PFSK-1 (cell line): ENCODE results near the gene MRPL1.

ENCODE experiments used
- POLR2AphosphoS5 ChIP-seq: IDR thresholded peaks from 2 replicates; pipeline ENCODE4 v1.6.1; 2012; ENCODE audit warnings: low read depth, mild to moderate bottlenecking, control low read depth, low read length, moderate library complexity
- SIN3A ChIP-seq: IDR thresholded peaks from 2 replicates; pipeline ENCODE4 v1.6.1; 2012; ENCODE audit warnings: mild to moderate bottlenecking, low read length, moderate library complexity, borderline replicate concordance; ENCODE audit not compliant: insufficient read depth

DNA sequence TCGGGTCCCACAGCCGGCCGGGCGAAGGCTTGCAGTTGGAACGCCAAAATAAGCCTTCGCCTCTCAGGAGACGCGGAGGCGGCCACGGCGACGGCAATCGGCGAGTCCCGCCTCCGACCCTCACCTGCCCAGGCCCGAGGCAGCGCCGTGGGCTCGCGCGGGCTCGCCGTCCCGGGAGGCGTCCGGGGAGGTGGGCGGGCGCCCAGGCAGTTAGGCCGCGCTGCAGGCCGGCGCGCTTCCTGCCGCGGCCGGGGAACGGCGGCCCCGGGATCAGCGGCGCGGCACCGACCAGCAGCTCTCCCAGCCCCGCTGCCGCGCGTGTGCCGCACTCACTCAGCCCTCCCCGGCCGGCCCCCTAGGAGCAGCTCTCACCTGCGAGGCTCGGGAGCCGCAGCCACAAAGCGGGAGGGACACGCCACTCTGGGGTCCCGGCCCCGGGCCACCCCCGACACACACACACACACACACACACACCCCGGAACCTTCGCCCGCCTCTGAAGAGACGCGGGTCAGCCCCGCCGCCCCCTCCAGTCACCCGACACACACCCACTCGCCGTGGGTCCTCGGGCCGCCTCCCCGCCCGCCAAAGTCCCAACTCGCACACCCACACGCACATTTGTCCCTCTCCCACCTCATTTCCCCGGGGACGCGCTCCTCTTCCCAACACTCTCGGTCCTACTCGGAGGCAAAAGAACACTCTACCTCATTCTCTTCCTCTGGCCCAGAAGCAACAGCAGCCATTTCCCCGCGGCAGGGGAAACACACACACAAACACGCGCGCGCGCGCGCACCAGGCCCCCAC lies 43.8 kb upstream of the MRPL1 start, which contains the start of gene CNOT6L:
- TF ChIP-seq SIN3A (no peak), POLR2AphosphoS5 (no peak)
